ENCODE results near the gene THAP8.

Gene THAP8

GRCh38 chr19:36040495-36040894 lies 13.6 kb downstream of the THAP8 start:
- TF ChIP-seq CTCF (IDR thresholded peaks at IDR 0.05; ENCODE audit: low read depth, low read length, poor library complexity, severe bottlenecking) (no peak), EZH2phosphoT487 (IDR thresholded peaks at IDR 0.05; ENCODE audit: borderline replicate concordance, low read length) (no peak)
- Histone ChIP-seq H3F3A (ENCODE audit: control insufficient read depth, insufficient read depth) (no peaks in the 10 kb centered on the region), H3K9me3 (ENCODE audit: control insufficient read depth, insufficient read depth, low read length) (no peaks in the 10 kb centered on the region), H3K4me3 (ENCODE audit: low read length) (no peak overlapping the region), H3K36me3 (ENCODE audit: control insufficient read depth, low read length) (no peaks in the 10 kb centered on the region), H4K20me1 (ENCODE audit: control insufficient read depth, insufficient read depth, low read depth, low read length) (no peaks in the 10 kb centered on the region), H3K4me1 (ENCODE audit: control insufficient read depth, low read length) (no peaks in the 10 kb centered on the region), H3K27ac (ENCODE audit: low read depth, low read length) (no peak overlapping the region), H3K9me2 (replicated peaks; ENCODE audit: control insufficient read depth, low read length) (no peaks in the 10 kb centered on the region), H3K4me2 (ENCODE audit: low read length) (no peak overlapping the region), H3K79me2 (ENCODE audit: control insufficient read depth, low read length) (no peaks in the 10 kb centered on the region), H3K27me3 (ENCODE audit: control insufficient read depth, low read length) (no peaks in the 10 kb centered on the region)

DNA sequence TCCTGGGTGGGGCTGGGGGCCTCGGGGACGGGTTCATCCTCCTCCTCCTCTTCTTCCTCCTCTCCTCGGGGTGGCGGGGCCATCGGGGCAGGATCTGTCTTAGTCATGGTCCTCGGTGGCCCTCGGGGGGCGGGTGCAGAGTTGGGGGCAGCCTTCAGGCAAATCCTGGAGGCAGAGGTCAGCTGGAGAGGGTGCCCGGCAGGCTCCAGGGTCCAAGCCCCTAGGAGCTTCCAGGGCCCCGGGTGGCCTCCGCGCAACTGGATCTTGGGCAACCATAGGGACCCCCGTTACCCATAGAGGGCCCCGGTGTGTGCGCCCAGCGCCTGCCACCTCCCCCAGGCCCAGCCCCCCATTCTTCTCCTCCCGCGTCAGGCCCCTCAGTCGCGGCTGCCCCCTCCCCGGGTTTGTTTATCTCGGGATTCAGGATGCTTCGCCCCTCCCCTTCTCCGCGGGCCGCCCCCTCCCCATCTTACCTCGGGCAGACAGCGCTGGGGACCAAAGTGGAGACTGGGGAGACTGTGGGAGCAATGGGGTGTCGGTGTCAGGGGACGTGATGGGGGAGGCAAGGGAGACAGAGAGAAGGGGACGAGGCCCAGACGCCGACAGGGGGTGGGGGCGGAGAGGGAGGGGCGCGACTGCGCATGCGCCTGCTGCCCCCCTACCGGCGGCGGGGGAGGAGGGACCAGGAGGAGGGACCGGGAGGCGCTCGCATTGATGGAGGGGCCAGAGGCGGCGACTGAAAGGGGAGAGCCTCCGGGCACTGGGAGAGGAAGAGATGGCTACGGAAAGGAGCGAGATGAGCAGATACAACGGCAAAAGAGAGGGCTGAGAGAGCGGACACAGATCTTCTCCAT lies 21.6 kb downstream of the THAP8 start, which contains the start of gene CLIP3:
TSS of gene CLIP3 (minus strand) at position 623 of the 854 bp plus-strand sequence. CDS start at position 107, 516 bp downstream.
- no peaks in the 10 kb centered on the region for H3K27me3 ChIP-seq (ENCODE audit: control insufficient read depth, low read length)
- TF ChIP-seq CTCF (IDR thresholded peaks at IDR 0.05; ENCODE audit: low read depth, low read length, poor library complexity, severe bottlenecking): no peak
- TF ChIP-seq EZH2phosphoT487 (IDR thresholded peaks at IDR 0.05; ENCODE audit: borderline replicate concordance, low read length): no peak
- H3K4me3 ChIP-seq (ENCODE audit: low read length): peak within 1 kb of the TSS; percentile 60
- no peaks in the 10 kb centered on the region for H3K79me2 ChIP-seq (ENCODE audit: control insufficient read depth, low read length)
- peaks cover 2% of the 10 kb centered on the region; the same call in 1 of the 2 replicates for H3K4me1 ChIP-seq (ENCODE audit: control insufficient read depth, low read length)
- no peak within 1 kb of the TSS for H3K27ac ChIP-seq (ENCODE audit: low read depth, low read length)
- no peaks in the 10 kb centered on the region for H3K9me2 ChIP-seq (replicated peaks; ENCODE audit: control insufficient read depth, low read length)
- peaks cover 3% of the 10 kb centered on the region; the same call in 1 of the 2 replicates for H4K20me1 ChIP-seq (ENCODE audit: control insufficient read depth, insufficient read depth, low read depth, low read length)
- H3K4me2 ChIP-seq (ENCODE audit: low read length): peak within 1 kb of the TSS; percentile 63
- no peaks in the 10 kb centered on the region for H3K9me3 ChIP-seq (ENCODE audit: control insufficient read depth, insufficient read depth, low read length)
- H3K36me3 ChIP-seq (ENCODE audit: control insufficient read depth, low read length): no peaks in the 10 kb centered on the region
- no peaks in the 10 kb centered on the region for H3F3A ChIP-seq (ENCODE audit: control insufficient read depth, insufficient read depth)

DNA sequence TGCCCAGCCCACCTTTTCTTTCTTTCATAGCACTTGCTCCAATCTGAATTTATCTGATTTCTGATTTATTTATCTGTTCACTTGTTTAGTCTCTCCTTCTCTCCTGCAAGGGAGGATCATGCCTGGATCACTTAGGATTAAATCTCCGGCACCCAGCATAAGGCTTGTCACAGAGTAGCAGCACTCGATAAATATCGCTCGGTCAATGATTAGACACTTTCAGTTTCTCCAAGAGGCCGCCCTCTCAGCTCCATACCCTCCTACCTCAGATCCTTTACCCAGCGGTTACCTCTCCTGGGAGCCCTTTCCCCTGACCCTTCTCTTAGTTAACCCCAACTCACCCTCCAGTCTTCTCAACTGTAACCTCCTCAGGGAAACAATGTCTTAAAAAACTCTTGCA lies 22.8 kb downstream of the THAP8 start:
- H3K36me3 ChIP-seq (ENCODE audit: control insufficient read depth, low read length): no peaks in the 10 kb centered on the region
- H3K4me2 ChIP-seq (ENCODE audit: low read length): no peak overlapping the region
- H3K9me2 ChIP-seq (replicated peaks; ENCODE audit: control insufficient read depth, low read length): no peaks in the 10 kb centered on the region
- H3K9me3 ChIP-seq (ENCODE audit: control insufficient read depth, insufficient read depth, low read length): no peaks in the 10 kb centered on the region
- H3K4me1 ChIP-seq (ENCODE audit: control insufficient read depth, low read length): peaks cover 2% of the 10 kb centered on the region; the same call in 1 of the 2 replicates
- peaks cover 3% of the 10 kb centered on the region; the same call in 1 of the 2 replicates for H4K20me1 ChIP-seq (ENCODE audit: control insufficient read depth, insufficient read depth, low read depth, low read length)
- H3K4me3 ChIP-seq (ENCODE audit: low read length): no peak overlapping the region
- H3K79me2 ChIP-seq (ENCODE audit: control insufficient read depth, low read length): no peaks in the 10 kb centered on the region
- no peak for TF ChIP-seq EZH2phosphoT487 (IDR thresholded peaks at IDR 0.05; ENCODE audit: borderline replicate concordance, low read length)
- no peak for TF ChIP-seq CTCF (IDR thresholded peaks at IDR 0.05; ENCODE audit: low read depth, low read length, poor library complexity, severe bottlenecking)
- no peak overlapping the region for H3K27ac ChIP-seq (ENCODE audit: low read depth, low read length)
- no peaks in the 10 kb centered on the region for H3F3A ChIP-seq (ENCODE audit: control insufficient read depth, insufficient read depth)
- H3K27me3 ChIP-seq (ENCODE audit: control insufficient read depth, low read length): no peaks in the 10 kb centered on the region
